Measurements from ENCODE around the gene MED17. TPM values are rescaled to one million over a fixed set of nuclear protein-coding genes. Genes with fewer than 3 reads are reported as not detected.
A peak's percentile ranks its signal among the peaks of the same experiment; 100 is the strongest.

Gene MED17
- total RNA-seq, 2 experiments from 2014 or later, result 23.0 to 33.3 TPM

GRCh38 chr11:93831343-93832127 is 47.5 kb downstream of the MED17 start:
- Histone ChIP-seq H3K79me2 (ENCODE audit: insufficient read depth, low read depth, low read length) (no peaks in the 10 kb centered on the region), H3K36me3 (ENCODE audit: insufficient read depth, low read length) (no peaks in the 10 kb centered on the region), H3K9me2 (ENCODE audit: insufficient read depth, low read length) (no peaks in the 10 kb centered on the region), H3K4me1 (ENCODE audit: insufficient read depth, low read length, poor library complexity, severe bottlenecking) (no peaks in the 10 kb centered on the region), H3K27ac (ENCODE audit: low read depth, low read length, poor library complexity, severe bottlenecking) (no peak overlapping the region), H3K9me3 (ENCODE audit: low read length) (no peaks in the 10 kb centered on the region), H3K4me3 (ENCODE audit: low read depth, low read length, poor library complexity, severe bottlenecking) (no peak overlapping the region), H2AFZ (ENCODE audit: low read length) (no peak overlapping the region), H3K4me2 (ENCODE audit: low read length) (no peak overlapping the region), H4K20me1 (ENCODE audit: insufficient read depth, low read length) (no peaks in the 10 kb centered on the region)
- ChIA-PET CTCF (ENCODE audit: unreplicated experiment) (no interaction called here), POLR2A (interaction anchor here (0.6 kb wide), 1 partner anchor 28 kb away, joined by 4 read pairs; no protein-coding TSS in a partner anchor)
- intact Hi-C loops (cut with micrococcal nuclease; ENCODE audit: unreplicated experiment), result no loop called here
- BruUV-seq (replicated peaks), result no TSS peak
- no peak for DNase-seq (ENCODE audit: low spot score)
- TF ChIP-seq CTCF (conservative IDR thresholded peaks at IDR 0.05; ENCODE audit: low read length), result no peak
- no peak for TF ChIP-seq EZH2phosphoT487 (IDR thresholded peaks at IDR 0.05; ENCODE audit: borderline replicate concordance, low read depth, low read length)

- Histone ChIP-seq H3K27ac (ENCODE audit: low read depth, low read length, poor library complexity, severe bottlenecking) (no peak overlapping the region), H3K9me2 (ENCODE audit: insufficient read depth, low read length) (no peaks in the 10 kb centered on the region), H3K4me3 (ENCODE audit: low read depth, low read length, poor library complexity, severe bottlenecking) (no peak overlapping the region), H3K4me2 (ENCODE audit: low read length) (no peak overlapping the region), H2AFZ (ENCODE audit: low read length) (no peak overlapping the region), H3K36me3 (ENCODE audit: insufficient read depth, low read length) (no peaks in the 10 kb centered on the region), H3K9me3 (ENCODE audit: low read length) (no peaks in the 10 kb centered on the region), H3K79me2 (ENCODE audit: insufficient read depth, low read depth, low read length) (no peaks in the 10 kb centered on the region), H4K20me1 (ENCODE audit: insufficient read depth, low read length) (no peaks in the 10 kb centered on the region), H3K4me1 (ENCODE audit: insufficient read depth, low read length, poor library complexity, severe bottlenecking) (no peaks in the 10 kb centered on the region)
- no TSS peak for BruUV-seq (replicated peaks)
- CTCF ChIA-PET (ENCODE audit: unreplicated experiment), result no interaction called here
- intact Hi-C loops (cut with micrococcal nuclease; ENCODE audit: unreplicated experiment), result no loop called here
- DNase-seq (ENCODE audit: low spot score), result no peak
- no peak for TF ChIP-seq CTCF (conservative IDR thresholded peaks at IDR 0.05; ENCODE audit: low read length)
- no peak for TF ChIP-seq EZH2phosphoT487 (IDR thresholded peaks at IDR 0.05; ENCODE audit: borderline replicate concordance, low read depth, low read length)
- POLR2A ChIA-PET, result no interaction called here
Observed at GRCh38 chr11:93832780-93833179, 48.7 kb downstream of the MED17 start.

- Histone ChIP-seq H3K4me2 (ENCODE audit: low read length) (no peak overlapping the region), H3K9me3 (ENCODE audit: low read length) (no peaks in the 10 kb centered on the region), H3K36me3 (ENCODE audit: insufficient read depth, low read length) (no peaks in the 10 kb centered on the region), H3K9me2 (ENCODE audit: insufficient read depth, low read length) (no peaks in the 10 kb centered on the region), H4K20me1 (ENCODE audit: insufficient read depth, low read length) (no peaks in the 10 kb centered on the region), H3K27ac (ENCODE audit: low read depth, low read length, poor library complexity, severe bottlenecking) (no peak overlapping the region), H2AFZ (ENCODE audit: low read length) (peak overlapping the region; percentile 24; the same call in 1 of the 2 replicates), H3K79me2 (ENCODE audit: insufficient read depth, low read depth, low read length) (no peaks in the 10 kb centered on the region), H3K4me1 (ENCODE audit: insufficient read depth, low read length, poor library complexity, severe bottlenecking) (no peaks in the 10 kb centered on the region), H3K4me3 (ENCODE audit: low read depth, low read length, poor library complexity, severe bottlenecking) (no peak overlapping the region)
- no peak for DNase-seq (ENCODE audit: low spot score)
- ChIA-PET CTCF (ENCODE audit: unreplicated experiment) (no interaction called here), POLR2A (interaction anchor here (0.6 to 0.7 kb wide), 3 partner anchors 34 to 170 kb away, joined by 3 to 9 read pairs (median 4); no protein-coding TSS in a partner anchor)
- BruUV-seq (replicated peaks), result no TSS peak
- TF ChIP-seq CTCF (conservative IDR thresholded peaks at IDR 0.05; ENCODE audit: low read length) (no peak), EZH2phosphoT487 (IDR thresholded peaks at IDR 0.05; ENCODE audit: borderline replicate concordance, low read depth, low read length) (no peak)
- intact Hi-C loops (cut with micrococcal nuclease; ENCODE audit: unreplicated experiment), result no loop called here
Observed at GRCh38 chr11:93838967-93839366, 54.9 kb downstream of the MED17 start.
